Measurements from ENCODE around the gene HDAC9. TPM values are rescaled to one million over a fixed set of nuclear protein-coding genes. Genes with fewer than 3 reads are reported as not detected.

Gene HDAC9
- polyA plus RNA-seq, 1 of the 3 experiments (the other 2 are of a cell fraction): 11.6 TPM

DNA sequence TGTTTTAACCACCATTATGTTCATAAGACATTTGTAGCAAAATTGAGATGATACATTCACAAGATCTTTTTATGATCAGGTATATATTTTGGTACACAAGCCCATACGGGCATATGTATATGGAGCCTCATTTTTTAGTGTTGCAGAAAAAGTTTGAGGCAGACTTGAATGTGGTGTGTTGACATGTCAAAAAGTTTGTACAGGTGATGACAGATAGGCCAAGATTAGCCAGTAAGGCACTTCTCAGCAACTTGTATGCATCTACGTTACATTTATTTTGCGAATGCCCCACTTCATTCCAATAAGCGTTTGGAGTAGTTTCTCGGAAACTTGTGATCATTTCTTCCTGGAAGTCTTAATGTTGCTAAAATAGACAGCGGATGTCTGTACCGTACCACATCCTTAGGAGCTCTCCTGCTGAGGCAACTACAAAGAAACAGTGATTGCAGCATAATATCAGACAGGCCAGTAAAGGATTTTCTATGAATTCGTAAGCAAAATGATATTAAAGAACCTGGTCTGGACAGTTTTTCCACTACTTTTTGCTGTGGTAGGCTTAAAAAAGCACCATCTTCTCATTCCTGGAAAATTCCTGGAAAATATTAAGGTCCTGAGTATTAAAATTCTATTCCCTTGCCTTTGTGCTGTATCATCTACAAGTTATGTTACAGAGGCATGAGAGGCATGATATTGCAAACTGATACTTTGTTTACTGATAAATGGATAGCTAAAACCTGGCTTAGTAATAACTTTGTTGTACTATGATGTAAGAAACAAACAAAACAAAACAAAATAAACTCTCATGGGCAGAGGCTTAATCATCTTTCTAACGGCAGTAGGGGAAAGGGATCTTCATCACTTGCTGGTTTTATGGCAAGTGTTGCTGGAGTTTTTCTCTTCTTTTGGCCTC lies 153.6 kb downstream of the HDAC9 start:
- 93% methylated on average over 9 of the region's 9 CpGs for WGBS (ENCODE audit: low lambda C conversion rate)
- peaks cover 6% of the 10 kb centered on the region for H3F3A ChIP-seq (replicated peaks; ENCODE audit: insufficient read depth)
- no peak overlapping the region for H3K27ac ChIP-seq (ENCODE audit: low read depth in 2 of 2, low read length in 1 of 2)
- TF ChIP-seq GABPA (IDR thresholded peaks at IDR 0.05; ENCODE audit: low read depth) (no peak), JUND (IDR thresholded peaks at IDR 0.05) (no peak), MXI1 (IDR thresholded peaks at IDR 0.05; ENCODE audit: low read depth, low read length) (no peak), EZH2phosphoT487 (IDR thresholded peaks at IDR 0.05; ENCODE audit: borderline replicate concordance, low read depth) (no peak), NFIC (IDR thresholded peaks at IDR 0.05; ENCODE audit: borderline replicate concordance) (no peak), FOXM1 (IDR thresholded peaks at IDR 0.05; ENCODE audit: low read depth) (no peak), FOSL2 (IDR thresholded peaks at IDR 0.05; ENCODE audit: borderline replicate concordance, low read depth) (no peak), MEF2A (IDR thresholded peaks at IDR 0.05; ENCODE audit: borderline replicate concordance, low read depth) (no peak), FOXJ3 (CRISPR knock-in tag; IDR thresholded peaks at IDR 0.05) (no peak), ELF1 (IDR thresholded peaks at IDR 0.05) (no peak), RAD21 (IDR thresholded peaks at IDR 0.05; ENCODE audit: low read length) (no peak), TEAD4 (IDR thresholded peaks at IDR 0.05; ENCODE audit: borderline replicate concordance, insufficient read depth) (no peak), SMC3 (IDR thresholded peaks at IDR 0.05; ENCODE audit: low read depth, low read length) (no peak), CHD2 (IDR thresholded peaks at IDR 0.05; ENCODE audit: low read length, partially characterized antibody) (no peak), EP300 (IDR thresholded peaks at IDR 0.05; ENCODE audit: borderline replicate concordance in 1 of 2, low read depth in 1 of 2, low read length in 1 of 2) (no peak), TCF12 (IDR thresholded peaks at IDR 0.05) (no peak), SIN3A (IDR thresholded peaks at IDR 0.05; ENCODE audit: borderline replicate concordance, low read depth, low read length) (no peak)
- TF ChIP-seq, protein P1, sequence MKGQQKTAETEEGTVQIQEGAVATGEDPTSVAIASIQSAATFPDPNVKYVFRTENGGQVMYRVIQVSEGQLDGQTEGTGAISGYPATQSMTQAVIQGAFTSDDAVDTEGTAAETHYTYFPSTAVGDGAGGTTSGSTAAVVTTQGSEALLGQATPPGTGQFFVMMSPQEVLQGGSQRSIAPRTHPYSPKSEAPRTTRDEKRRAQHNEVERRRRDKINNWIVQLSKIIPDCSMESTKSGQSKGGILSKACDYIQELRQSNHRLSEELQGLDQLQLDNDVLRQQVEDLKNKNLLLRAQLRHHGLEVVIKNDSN (IDR thresholded peaks at IDR 0.05; ENCODE audit: borderline replicate concordance, low read depth): no peak
- TF ChIP-seq, protein P2, sequence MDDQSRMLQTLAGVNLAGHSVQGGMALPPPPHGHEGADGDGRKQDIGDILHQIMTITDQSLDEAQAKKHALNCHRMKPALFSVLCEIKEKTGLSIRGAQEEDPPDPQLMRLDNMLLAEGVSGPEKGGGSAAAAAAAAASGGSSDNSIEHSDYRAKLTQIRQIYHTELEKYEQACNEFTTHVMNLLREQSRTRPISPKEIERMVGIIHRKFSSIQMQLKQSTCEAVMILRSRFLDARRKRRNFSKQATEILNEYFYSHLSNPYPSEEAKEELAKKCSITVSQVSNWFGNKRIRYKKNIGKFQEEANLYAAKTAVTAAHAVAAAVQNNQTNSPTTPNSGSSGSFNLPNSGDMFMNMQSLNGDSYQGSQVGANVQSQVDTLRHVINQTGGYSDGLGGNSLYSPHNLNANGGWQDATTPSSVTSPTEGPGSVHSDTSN (IDR thresholded peaks at IDR 0.05): no peak
- TF ChIP-seq, protein P3, sequence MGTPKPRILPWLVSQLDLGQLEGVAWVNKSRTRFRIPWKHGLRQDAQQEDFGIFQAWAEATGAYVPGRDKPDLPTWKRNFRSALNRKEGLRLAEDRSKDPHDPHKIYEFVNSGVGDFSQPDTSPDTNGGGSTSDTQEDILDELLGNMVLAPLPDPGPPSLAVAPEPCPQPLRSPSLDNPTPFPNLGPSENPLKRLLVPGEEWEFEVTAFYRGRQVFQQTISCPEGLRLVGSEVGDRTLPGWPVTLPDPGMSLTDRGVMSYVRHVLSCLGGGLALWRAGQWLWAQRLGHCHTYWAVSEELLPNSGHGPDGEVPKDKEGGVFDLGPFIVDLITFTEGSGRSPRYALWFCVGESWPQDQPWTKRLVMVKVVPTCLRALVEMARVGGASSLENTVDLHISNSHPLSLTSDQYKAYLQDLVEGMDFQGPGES (IDR thresholded peaks at IDR 0.05; ENCODE audit: low read depth, low read length): no peak
- no peaks in the 10 kb centered on the region for H3K9me2 ChIP-seq
- H4K20me1 ChIP-seq (ENCODE audit: insufficient read depth): no peaks in the 10 kb centered on the region
- ChIA-PET POLR2A (no interaction called here), CTCF (interaction anchor here (1.0 kb wide), 1 partner anchor 34 kb away, joined by 3 read pairs; no protein-coding TSS in a partner anchor)
- no peak overlapping the region for H3K4me2 ChIP-seq
- no peak overlapping the region for H3K9ac ChIP-seq
- no peaks in the 10 kb centered on the region for H3K9me3 ChIP-seq
- H2AFZ ChIP-seq (ENCODE audit: low read depth): no peak overlapping the region
- H3K4me3 ChIP-seq (ENCODE audit: low read depth in 2 of 2, low read length in 1 of 2): no peak overlapping the region
- peaks cover 68% of the 10 kb centered on the region in 2 experiments for H3K36me3 ChIP-seq (replicated peaks in 1 of 2; ENCODE audit: control insufficient read depth in 1 of 2, insufficient read depth in 2 of 2, low read length in 1 of 2)
- DNase-seq: no peak
- H3K4me1 ChIP-seq (ENCODE audit: control insufficient read depth in 1 of 2, insufficient read depth in 2 of 2, low read depth in 1 of 2, low read length in 1 of 2): peaks cover 0 to 4% of the 10 kb centered on the region in 2 experiments
- no peaks in the 10 kb centered on the region for H3K27me3 ChIP-seq (ENCODE audit: insufficient read depth)
- no peaks in the 10 kb centered on the region for H3K79me2 ChIP-seq (ENCODE audit: insufficient read depth)

Measured in SK-N-SH (cell line).